Mammary epithelial cell (primary cell): Measurements from ENCODE around the gene RUNX1.

Experiments used
- CTCF ChIP-seq, 2 donors: IDR thresholded peaks in 1 of 2; conservative IDR thresholded peaks in 1 of 2; 2 replicates each; pipeline ENCODE4 v1.5.1; 2011 to 2012; ENCODE audit warnings: inconsistent platforms in 2 of 2, low read length in 2 of 2, mild to moderate bottlenecking in 2 of 2, control low read depth in 1 of 2, low read depth in 1 of 2; ENCODE audit not compliant: insufficient read depth in 1 of 2; ENCODE audit errors: extremely low read depth in 1 of 2
- EZH2 ChIP-seq: IDR thresholded peaks from 2 replicates; pipeline ENCODE4 v1.6.1; 2012; ENCODE audit warnings: low read length, inconsistent platforms, borderline replicate concordance

GRCh38 chr21:35044128-35044527 is 5.0 kb downstream of the RUNX1 start:
- TF ChIP-seq CTCF (conservative IDR thresholded peaks at IDR 0.05 in 1 of 2, IDR thresholded peaks at IDR 0.05 in 1 of 2; ENCODE audit: extremely low read depth in 1 of 2, insufficient read depth in 1 of 2, low read depth in 1 of 2, low read length in 2 of 2) = no peak
- no peak for TF ChIP-seq EZH2
